Panc1 (cell line): ENCODE results near the gene ASIC1. TPM values are rescaled to one million over a fixed set of nuclear protein-coding genes. Genes with fewer than 3 reads are reported as not detected.
A peak's percentile ranks its signal among the peaks of the same experiment; 100 is the strongest.

Source experiments
- ATAC-seq: fragments of 200-7000 bp; cut with Tn5 transposase; 2 replicates; pipeline ENCODE4 v1.9.1; 2020; ENCODE audit warnings: mild to moderate bottlenecking, moderate library complexity
- BruUV-seq: library from RNA; stranded (reverse); fragments of 400-500 nt; replicated peaks from 2 replicates; lab custom pipeline; 2021; lab: Mats Ljungman, UMichigan
- CTCF ChIA-PET: fragments of 300-600 bp; sonication (Branson Sonifier 250); formaldehyde crosslinking; loops from one replicate; lab custom pipeline; 2022; ENCODE audit warnings: antibody characterized with exemption; lab: Charles Lee
- POLR2A ChIA-PET: fragments of 300-600 bp; sonication (Branson Sonifier 250); formaldehyde crosslinking; loops from one replicate; lab custom pipeline; 2022; ENCODE audit warnings: antibody characterized with exemption; lab: Charles Lee
- DNase-seq: peaks from one replicate; pipeline ENCODE4 v3.0.0-alpha.2; 2010; ENCODE audit warnings: low read depth, low spot score
- H3K27ac ChIP-seq: 2 replicates; pipeline ENCODE4 v1.5.1; 2011; ENCODE audit warnings: mild to moderate bottlenecking, low read length, inconsistent platforms
- H3K27me3 ChIP-seq: fragments of 200-500 bp; sonication (Bioruptor generic); 2 replicates; pipeline ENCODE4 v1.6.0; 2014; ENCODE audit warnings: low read length, inconsistent platforms; ENCODE audit not compliant: control insufficient read depth, insufficient read depth
- H3K36me3 ChIP-seq: fragments of 200-500 bp; sonication (Bioruptor generic); 2 replicates; pipeline ENCODE4 v1.5.1; 2014; ENCODE audit warnings: inconsistent platforms, mild to moderate bottlenecking, low read length, moderate library complexity; ENCODE audit not compliant: control insufficient read depth, insufficient read depth
- H3K4me1 ChIP-seq: 2 replicates; pipeline ENCODE4 v1.5.1; 2011; ENCODE audit warnings: inconsistent platforms, mild to moderate bottlenecking, low read length, moderate library complexity; ENCODE audit not compliant: control insufficient read depth, insufficient read depth
- H3K4me3 ChIP-seq, 2 experiments: 2 replicates each; pipeline ENCODE4 v1.5.1; 2011 to 2012; ENCODE audit warnings: low read depth in 2 of 2, low read length in 2 of 2, mild to moderate bottlenecking in 2 of 2, inconsistent platforms in 1 of 2, moderate library complexity in 1 of 2
- H3K9me3 ChIP-seq: fragments of 200-500 bp; sonication (Bioruptor generic); 2 replicates; pipeline ENCODE4 v1.5.1; 2014; ENCODE audit warnings: low read depth, mild to moderate bottlenecking, inconsistent platforms, low read length, moderate library complexity; ENCODE audit not compliant: control insufficient read depth, insufficient read depth
- POLR2AphosphoS5 ChIP-seq: IDR thresholded peaks from 2 replicates; pipeline ENCODE4 v1.6.1; 2012; ENCODE audit warnings: mild to moderate bottlenecking, low read depth, low read length, moderate library complexity
- SIN3A ChIP-seq: IDR thresholded peaks from 2 replicates; pipeline ENCODE4 v1.6.1; 2012; ENCODE audit warnings: low read depth, mild to moderate bottlenecking, low read length, moderate library complexity, borderline replicate concordance; ENCODE audit not compliant: insufficient read depth
- TCF7L2 ChIP-seq: IDR thresholded peaks from 2 replicates; pipeline ENCODE4 v1.6.1; 2011; ENCODE audit warnings: mild to moderate bottlenecking, low read depth, low read length, inconsistent platforms
- in situ Hi-C: cut with HindIII; loops from 2 replicates; pipeline ENCODE4 v1.10.0; 2016; ENCODE audit warnings: low sequenced_read_pairs, low pct_unique_long_range_greater_than_20kb
- intact Hi-C: fragments of 100-400 bp; cut with micrococcal nuclease; formaldehyde crosslinking; loops from one replicate; pipeline ENCODE4 v1.10.0; 2022; ENCODE audit not compliant: unreplicated experiment
- total RNA-seq: library from RNA; stranded (reverse); gene quantifications from one replicate; pipeline ENCODE4 v1.2.1, GENCODE V29; 2021; ENCODE audit not compliant: unreplicated experiment
- TF ChIP-seq, protein P1 (sequence below), 2 experiments: IDR thresholded peaks; 2 replicates each; pipeline ENCODE4 v1.6.1; 2011 to 2012; ENCODE audit warnings: low read depth in 2 of 2, control low read depth in 1 of 2, low read length in 1 of 2, mild to moderate bottlenecking in 1 of 2, moderate library complexity in 1 of 2; ENCODE audit not compliant: insufficient read depth in 1 of 2
- TF ChIP-seq, protein P2 (sequence below): fragments of 450-650 bp; IDR thresholded peaks from 2 replicates; pipeline ENCODE4 v1.5.1; 2017; ENCODE audit warnings: mild to moderate bottlenecking

Gene ASIC1
- total RNA-seq, 1 experiment from 2014 or later = 13.5 TPM

DNA sequence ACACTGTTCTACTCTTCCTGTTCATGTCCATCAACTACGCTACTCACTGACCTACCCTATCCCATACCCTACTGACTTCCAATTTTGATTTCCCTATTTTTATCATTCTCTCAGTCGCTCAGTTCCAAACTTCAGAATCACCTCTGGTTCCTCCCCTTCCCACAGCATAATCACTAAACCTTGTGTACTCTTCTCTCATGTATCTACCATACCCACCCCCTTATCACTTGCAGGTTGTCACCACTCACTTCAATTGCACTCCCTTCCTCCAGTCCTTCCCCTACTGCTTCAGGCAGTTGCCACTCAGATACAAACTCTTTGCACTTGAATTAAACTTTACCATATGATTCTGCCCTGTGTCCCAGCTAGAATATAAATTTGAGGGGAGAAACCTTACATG is 38.4 kb upstream of the ASIC1 start:
- intact Hi-C loops = no loop called here
- no peaks in the 10 kb centered on the region for H3K9me3 ChIP-seq
- no peaks in the 10 kb centered on the region for H3K27me3 ChIP-seq
- ATAC-seq (peak; percentile 47; the same call in 1 of the 2 replicates), DNase-seq (no peak)
- POLR2A ChIA-PET = interaction anchor here (0.6 kb wide), 1 partner anchor 23 kb away, joined by 3 read pairs; no protein-coding TSS in a partner anchor
- no TSS peak for BruUV-seq
- in situ Hi-C loops = no loop called here
- no peak for TF ChIP-seq SIN3A
- TF ChIP-seq, protein P1, sequence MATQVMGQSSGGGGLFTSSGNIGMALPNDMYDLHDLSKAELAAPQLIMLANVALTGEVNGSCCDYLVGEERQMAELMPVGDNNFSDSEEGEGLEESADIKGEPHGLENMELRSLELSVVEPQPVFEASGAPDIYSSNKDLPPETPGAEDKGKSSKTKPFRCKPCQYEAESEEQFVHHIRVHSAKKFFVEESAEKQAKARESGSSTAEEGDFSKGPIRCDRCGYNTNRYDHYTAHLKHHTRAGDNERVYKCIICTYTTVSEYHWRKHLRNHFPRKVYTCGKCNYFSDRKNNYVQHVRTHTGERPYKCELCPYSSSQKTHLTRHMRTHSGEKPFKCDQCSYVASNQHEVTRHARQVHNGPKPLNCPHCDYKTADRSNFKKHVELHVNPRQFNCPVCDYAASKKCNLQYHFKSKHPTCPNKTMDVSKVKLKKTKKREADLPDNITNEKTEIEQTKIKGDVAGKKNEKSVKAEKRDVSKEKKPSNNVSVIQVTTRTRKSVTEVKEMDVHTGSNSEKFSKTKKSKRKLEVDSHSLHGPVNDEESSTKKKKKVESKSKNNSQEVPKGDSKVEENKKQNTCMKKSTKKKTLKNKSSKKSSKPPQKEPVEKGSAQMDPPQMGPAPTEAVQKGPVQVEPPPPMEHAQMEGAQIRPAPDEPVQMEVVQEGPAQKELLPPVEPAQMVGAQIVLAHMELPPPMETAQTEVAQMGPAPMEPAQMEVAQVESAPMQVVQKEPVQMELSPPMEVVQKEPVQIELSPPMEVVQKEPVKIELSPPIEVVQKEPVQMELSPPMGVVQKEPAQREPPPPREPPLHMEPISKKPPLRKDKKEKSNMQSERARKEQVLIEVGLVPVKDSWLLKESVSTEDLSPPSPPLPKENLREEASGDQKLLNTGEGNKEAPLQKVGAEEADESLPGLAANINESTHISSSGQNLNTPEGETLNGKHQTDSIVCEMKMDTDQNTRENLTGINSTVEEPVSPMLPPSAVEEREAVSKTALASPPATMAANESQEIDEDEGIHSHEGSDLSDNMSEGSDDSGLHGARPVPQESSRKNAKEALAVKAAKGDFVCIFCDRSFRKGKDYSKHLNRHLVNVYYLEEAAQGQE (IDR thresholded peaks at IDR 0.05; ENCODE audit: insufficient read depth in 1 of 2, low read depth in 2 of 2, low read length in 1 of 2) = no peak
- TF ChIP-seq POLR2AphosphoS5 = no peak
- TF ChIP-seq, protein P2, sequence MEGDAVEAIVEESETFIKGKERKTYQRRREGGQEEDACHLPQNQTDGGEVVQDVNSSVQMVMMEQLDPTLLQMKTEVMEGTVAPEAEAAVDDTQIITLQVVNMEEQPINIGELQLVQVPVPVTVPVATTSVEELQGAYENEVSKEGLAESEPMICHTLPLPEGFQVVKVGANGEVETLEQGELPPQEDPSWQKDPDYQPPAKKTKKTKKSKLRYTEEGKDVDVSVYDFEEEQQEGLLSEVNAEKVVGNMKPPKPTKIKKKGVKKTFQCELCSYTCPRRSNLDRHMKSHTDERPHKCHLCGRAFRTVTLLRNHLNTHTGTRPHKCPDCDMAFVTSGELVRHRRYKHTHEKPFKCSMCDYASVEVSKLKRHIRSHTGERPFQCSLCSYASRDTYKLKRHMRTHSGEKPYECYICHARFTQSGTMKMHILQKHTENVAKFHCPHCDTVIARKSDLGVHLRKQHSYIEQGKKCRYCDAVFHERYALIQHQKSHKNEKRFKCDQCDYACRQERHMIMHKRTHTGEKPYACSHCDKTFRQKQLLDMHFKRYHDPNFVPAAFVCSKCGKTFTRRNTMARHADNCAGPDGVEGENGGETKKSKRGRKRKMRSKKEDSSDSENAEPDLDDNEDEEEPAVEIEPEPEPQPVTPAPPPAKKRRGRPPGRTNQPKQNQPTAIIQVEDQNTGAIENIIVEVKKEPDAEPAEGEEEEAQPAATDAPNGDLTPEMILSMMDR = no peak
- TF ChIP-seq TCF7L2 = no peak
- no peak overlapping the region for H3K4me3 ChIP-seq
- no peak overlapping the region for H3K27ac ChIP-seq
- CTCF ChIA-PET = interaction anchor here (0.5 to 1.1 kb wide), 2 partner anchors 52 to 161 kb away, joined by 4 to 6 read pairs; no protein-coding TSS in a partner anchor
- peaks cover 8% of the 10 kb centered on the region; the same call in 1 of the 2 replicates for H3K36me3 ChIP-seq
- H3K4me1 ChIP-seq = peaks cover 31% of the 10 kb centered on the region

DNA sequence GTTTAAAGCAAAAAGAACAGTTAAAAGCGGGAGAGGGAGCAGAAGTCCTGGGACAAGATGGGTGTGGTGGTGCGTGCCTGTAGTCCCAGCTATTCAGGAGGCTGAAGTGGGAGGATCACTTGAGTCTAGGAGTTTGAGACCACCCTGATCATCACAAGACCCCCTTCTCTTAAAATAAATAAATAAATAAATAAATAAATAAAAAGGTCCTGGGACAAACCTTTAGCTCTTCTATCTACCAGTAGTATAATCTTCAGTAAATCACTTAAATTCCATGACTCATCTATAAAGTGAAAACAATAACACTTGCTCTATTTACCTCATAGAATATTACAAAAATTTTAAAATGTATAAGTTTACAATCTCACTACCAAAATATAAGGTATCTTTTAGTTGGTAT is 37.9 kb upstream of the ASIC1 start:
- no peaks in the 10 kb centered on the region for H3K27me3 ChIP-seq
- intact Hi-C loops = no loop called here
- ATAC-seq = no peak
- POLR2A ChIA-PET = interaction anchor here (0.6 kb wide), 2 partner anchors 24 to 484 kb away, joined by 3 to 11 read pairs; no protein-coding TSS in a partner anchor
- no peaks in the 10 kb centered on the region for H3K9me3 ChIP-seq
- in situ Hi-C loops = no loop called here
- BruUV-seq = no TSS peak
- H3K4me3 ChIP-seq = no peak overlapping the region
- peaks cover 33% of the 10 kb centered on the region for H3K4me1 ChIP-seq
- no peak overlapping the region for H3K27ac ChIP-seq
- no peak for DNase-seq
- CTCF ChIA-PET = interaction anchor here (0.5 to 1.1 kb wide), 2 partner anchors 52 to 160 kb away, joined by 4 to 6 read pairs; no protein-coding TSS in a partner anchor
- 0 out of 2 replicates have a peak, but pooled peaks cover 4% of the 10 kb centered on the region for H3K36me3 ChIP-seq
- TF ChIP-seq, protein P2 = no peak
- TF ChIP-seq, protein P1 (IDR thresholded peaks at IDR 0.05; ENCODE audit: insufficient read depth in 1 of 2, low read depth in 2 of 2, low read length in 1 of 2) = no peak
- no peak for TF ChIP-seq SIN3A
- no peak for TF ChIP-seq TCF7L2
- no peak for TF ChIP-seq POLR2AphosphoS5
